Activated naive CD4-positive, alpha-beta T cell treated with anti-CD3 and anti-CD28 coated beads, Interleukin-2, amount 50 U/mL, for 24 hours (primary cell): ENCODE data around the gene TREH.

Source experiments
- H3K27ac Mint-ChIP-seq: one replicate; pipeline ENCODE4 v1.8.0; 2021; ENCODE audit warnings: mild to moderate bottlenecking, mixed read lengths
- H3K27me3 Mint-ChIP-seq: one replicate; pipeline ENCODE4 v1.8.0; 2021; ENCODE audit warnings: mixed read lengths
- H3K36me3 Mint-ChIP-seq: one replicate; pipeline ENCODE4 v1.8.0; 2021; ENCODE audit warnings: mixed read lengths
- H3K4me1 Mint-ChIP-seq: one replicate; pipeline ENCODE4 v1.8.0; 2021; ENCODE audit warnings: mixed read lengths
- H3K4me3 Mint-ChIP-seq: one replicate; pipeline ENCODE4 v1.8.0; 2021; ENCODE audit warnings: mild to moderate bottlenecking, mixed read lengths
- H3K9me3 Mint-ChIP-seq: one replicate; pipeline ENCODE4 v1.8.0; 2021; ENCODE audit warnings: mixed read lengths

The TREH gene

GRCh38 chr11:118610225-118610772, 69.2 kb downstream of the TREH start:
- Mint-ChIP-seq H3K36me3 (no peaks in the 10 kb centered on the region), H3K9me3 (no peaks in the 10 kb centered on the region), H3K4me3 (peak overlapping the region; percentile 81), H3K27ac (peak overlapping the region; percentile 46), H3K27me3 (no peaks in the 10 kb centered on the region), H3K4me1 (peaks cover 27% of the 10 kb centered on the region)

GRCh38 chr11:118609380-118610224, 69.8 kb downstream of the TREH start:
- Mint-ChIP-seq H3K4me3 (peak overlapping the region; percentile 81), H3K27me3 (no peaks in the 10 kb centered on the region), H3K4me1 (peaks cover 27% of the 10 kb centered on the region), H3K27ac (peak overlapping the region; percentile 63), H3K36me3 (no peaks in the 10 kb centered on the region), H3K9me3 (no peaks in the 10 kb centered on the region)

GRCh38 chr11:118608360-118609227, 70.9 kb downstream of the TREH start:
- Mint-ChIP-seq H3K4me1 (peaks cover 27% of the 10 kb centered on the region), H3K36me3 (no peaks in the 10 kb centered on the region), H3K9me3 (no peaks in the 10 kb centered on the region), H3K27ac (peak overlapping the region; percentile 63), H3K4me3 (peak overlapping the region; percentile 81), H3K27me3 (no peaks in the 10 kb centered on the region)

GRCh38 chr11:118607401-118608359, 71.8 kb downstream of the TREH start, which contains the start of gene PHLDB1:
Gene PHLDB1 (plus strand): TSS chr11:118607615. CDS start chr11:118613837, 6,222 bp downstream.
- no peaks in the 10 kb centered on the region for H3K27me3 Mint-ChIP-seq
- peaks cover 1% of the 10 kb centered on the region for H3K36me3 Mint-ChIP-seq
- H3K9me3 Mint-ChIP-seq = no peaks in the 10 kb centered on the region
- peaks cover 27% of the 10 kb centered on the region for H3K4me1 Mint-ChIP-seq
- H3K4me3 Mint-ChIP-seq = peak within 1 kb of the TSS; percentile 81
- H3K27ac Mint-ChIP-seq = peak within 1 kb of the TSS; percentile 63
